NB4 (cell line): ENCODE results near the gene CELF5.

Source experiments
- MYC ChIP-seq: IDR thresholded peaks from 2 replicates; pipeline ENCODE4 v1.6.1; 2011; ENCODE audit warnings: low read depth, low read length
- POLR2A ChIP-seq: IDR thresholded peaks from 2 replicates; pipeline ENCODE4 v1.6.1; 2011; ENCODE audit warnings: mild to moderate bottlenecking; ENCODE audit not compliant: insufficient read length; ENCODE audit errors: extremely low read depth
- TF ChIP-seq, protein P1 (sequence below): IDR thresholded peaks from one replicate; pipeline ENCODE4 v1.5.1; 2012; ENCODE audit warnings: low read depth, low read length
- TF ChIP-seq, protein P2 (sequence below): IDR thresholded peaks from 2 replicates; pipeline ENCODE4 v1.6.1; 2011; ENCODE audit warnings: low read depth, low read length

DNA sequence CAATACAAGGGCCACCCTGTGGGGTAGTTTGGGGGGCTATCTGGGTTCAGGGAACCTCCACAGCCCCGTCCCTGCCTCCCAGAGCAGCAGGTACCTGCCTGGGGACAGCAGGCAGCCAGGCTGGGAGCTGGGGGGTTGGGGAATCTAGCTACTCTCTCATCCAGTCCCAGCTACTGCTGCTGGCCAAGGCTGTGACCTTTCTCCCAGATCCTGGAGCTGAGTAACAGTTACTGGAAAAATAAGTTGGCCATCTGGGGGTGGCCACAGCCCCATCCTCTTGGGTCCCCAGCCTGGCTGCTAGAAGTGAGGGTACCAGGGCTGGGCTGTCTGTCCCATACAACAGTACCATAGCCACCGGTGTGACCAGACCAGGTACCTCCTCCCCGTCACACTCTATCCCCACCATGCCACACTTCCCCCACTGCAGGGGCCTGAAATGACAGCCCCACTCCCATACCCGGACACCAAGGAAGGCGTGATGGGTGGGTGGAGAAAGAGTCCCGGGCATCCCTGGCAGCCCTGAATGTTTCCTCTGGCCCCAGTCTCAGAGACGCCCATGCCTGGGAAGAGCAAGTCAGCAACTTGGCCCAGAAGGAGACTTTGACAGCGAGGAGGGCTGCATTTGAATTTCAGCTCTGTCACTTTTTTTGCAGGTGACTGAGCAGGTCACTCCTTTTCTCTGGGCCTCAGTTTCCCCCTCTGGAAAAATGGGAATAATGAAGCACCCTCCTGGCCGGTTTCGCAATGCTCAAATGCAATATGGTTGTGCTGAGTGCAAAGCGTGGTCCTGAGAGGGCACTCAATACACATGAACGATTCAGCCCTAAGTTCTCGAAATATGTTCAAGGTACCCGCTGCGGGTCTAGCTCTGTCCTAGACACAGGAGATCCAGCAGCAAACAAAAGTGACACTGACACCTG lies 111.2 kb downstream of the CELF5 start:
- TF ChIP-seq, protein P1, sequence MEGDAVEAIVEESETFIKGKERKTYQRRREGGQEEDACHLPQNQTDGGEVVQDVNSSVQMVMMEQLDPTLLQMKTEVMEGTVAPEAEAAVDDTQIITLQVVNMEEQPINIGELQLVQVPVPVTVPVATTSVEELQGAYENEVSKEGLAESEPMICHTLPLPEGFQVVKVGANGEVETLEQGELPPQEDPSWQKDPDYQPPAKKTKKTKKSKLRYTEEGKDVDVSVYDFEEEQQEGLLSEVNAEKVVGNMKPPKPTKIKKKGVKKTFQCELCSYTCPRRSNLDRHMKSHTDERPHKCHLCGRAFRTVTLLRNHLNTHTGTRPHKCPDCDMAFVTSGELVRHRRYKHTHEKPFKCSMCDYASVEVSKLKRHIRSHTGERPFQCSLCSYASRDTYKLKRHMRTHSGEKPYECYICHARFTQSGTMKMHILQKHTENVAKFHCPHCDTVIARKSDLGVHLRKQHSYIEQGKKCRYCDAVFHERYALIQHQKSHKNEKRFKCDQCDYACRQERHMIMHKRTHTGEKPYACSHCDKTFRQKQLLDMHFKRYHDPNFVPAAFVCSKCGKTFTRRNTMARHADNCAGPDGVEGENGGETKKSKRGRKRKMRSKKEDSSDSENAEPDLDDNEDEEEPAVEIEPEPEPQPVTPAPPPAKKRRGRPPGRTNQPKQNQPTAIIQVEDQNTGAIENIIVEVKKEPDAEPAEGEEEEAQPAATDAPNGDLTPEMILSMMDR = no peak
- TF ChIP-seq, protein P2, sequence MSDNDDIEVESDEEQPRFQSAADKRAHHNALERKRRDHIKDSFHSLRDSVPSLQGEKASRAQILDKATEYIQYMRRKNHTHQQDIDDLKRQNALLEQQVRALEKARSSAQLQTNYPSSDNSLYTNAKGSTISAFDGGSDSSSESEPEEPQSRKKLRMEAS = no peak
- TF ChIP-seq MYC (no peak), POLR2A (no peak)
